Gastroesophageal sphincter (tissue), 3 donors: Measurements from ENCODE around the gene TST.

Experiments used
- POLR2A ChIP-seq, 2 donors: fragments of 450-650 bp; IDR thresholded peaks; one replicate each; pipeline ENCODE4 v1.6.1; 2017; ENCODE audit warnings: antibody characterized with exemption in 2 of 2, mild to moderate bottlenecking in 2 of 2, moderate library complexity in 1 of 2
- TF ChIP-seq, protein P1 (sequence below), 4 experiments: fragments of 200-600 bp in 2 of 4; fragments of 450-650 bp in 2 of 4; sonication (generic) in 1 of 4; IDR thresholded peaks; one replicate each; pipeline ENCODE4 v1.5.1; 2017 to 2019; ENCODE audit warnings: antibody characterized with exemption in 4 of 4, mild to moderate bottlenecking in 2 of 4, moderate library complexity in 2 of 4

DNA sequence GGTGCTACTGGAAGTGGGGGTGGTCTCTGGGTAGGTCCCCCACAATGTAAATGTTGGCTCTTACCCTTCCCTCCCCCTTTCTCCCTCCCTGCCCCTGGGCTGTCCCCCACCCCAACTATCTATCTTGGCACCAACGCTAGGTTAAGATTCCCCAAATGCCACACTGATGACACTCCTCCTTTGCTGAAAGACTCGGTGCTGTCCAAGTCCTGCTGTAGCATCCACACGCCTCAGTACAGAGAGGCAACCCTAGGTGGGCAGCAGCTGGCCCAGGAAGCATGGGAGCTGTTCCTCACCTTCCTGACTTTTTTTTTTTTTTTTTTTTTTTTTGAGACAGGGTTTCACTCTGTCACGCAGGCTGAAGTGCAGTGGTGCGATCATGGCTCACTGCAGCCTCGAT is 28.9 kb upstream of the TST start:
- TF ChIP-seq POLR2A (IDR thresholded peaks at IDR 0.05), result no peak
- TF ChIP-seq, protein P1, sequence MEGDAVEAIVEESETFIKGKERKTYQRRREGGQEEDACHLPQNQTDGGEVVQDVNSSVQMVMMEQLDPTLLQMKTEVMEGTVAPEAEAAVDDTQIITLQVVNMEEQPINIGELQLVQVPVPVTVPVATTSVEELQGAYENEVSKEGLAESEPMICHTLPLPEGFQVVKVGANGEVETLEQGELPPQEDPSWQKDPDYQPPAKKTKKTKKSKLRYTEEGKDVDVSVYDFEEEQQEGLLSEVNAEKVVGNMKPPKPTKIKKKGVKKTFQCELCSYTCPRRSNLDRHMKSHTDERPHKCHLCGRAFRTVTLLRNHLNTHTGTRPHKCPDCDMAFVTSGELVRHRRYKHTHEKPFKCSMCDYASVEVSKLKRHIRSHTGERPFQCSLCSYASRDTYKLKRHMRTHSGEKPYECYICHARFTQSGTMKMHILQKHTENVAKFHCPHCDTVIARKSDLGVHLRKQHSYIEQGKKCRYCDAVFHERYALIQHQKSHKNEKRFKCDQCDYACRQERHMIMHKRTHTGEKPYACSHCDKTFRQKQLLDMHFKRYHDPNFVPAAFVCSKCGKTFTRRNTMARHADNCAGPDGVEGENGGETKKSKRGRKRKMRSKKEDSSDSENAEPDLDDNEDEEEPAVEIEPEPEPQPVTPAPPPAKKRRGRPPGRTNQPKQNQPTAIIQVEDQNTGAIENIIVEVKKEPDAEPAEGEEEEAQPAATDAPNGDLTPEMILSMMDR (IDR thresholded peaks at IDR 0.05), result no peak
